ENCODE measurements around the gene TBC1D10B.
"Not testable (repeated sequence)": the region's sequence is repeated elsewhere in the genome, so short reads cannot be mapped to it uniquely, and the experiment has no call there.

Gene TBC1D10B

GRCh38 chr16:30397776-30398660, 27.7 kb upstream of the TBC1D10B start:
- no peak for DNase-seq

- no peak for DNase-seq
Observed at GRCh38 chr16:30397056-30397455, 26.8 kb upstream of the TBC1D10B start.

DNA sequence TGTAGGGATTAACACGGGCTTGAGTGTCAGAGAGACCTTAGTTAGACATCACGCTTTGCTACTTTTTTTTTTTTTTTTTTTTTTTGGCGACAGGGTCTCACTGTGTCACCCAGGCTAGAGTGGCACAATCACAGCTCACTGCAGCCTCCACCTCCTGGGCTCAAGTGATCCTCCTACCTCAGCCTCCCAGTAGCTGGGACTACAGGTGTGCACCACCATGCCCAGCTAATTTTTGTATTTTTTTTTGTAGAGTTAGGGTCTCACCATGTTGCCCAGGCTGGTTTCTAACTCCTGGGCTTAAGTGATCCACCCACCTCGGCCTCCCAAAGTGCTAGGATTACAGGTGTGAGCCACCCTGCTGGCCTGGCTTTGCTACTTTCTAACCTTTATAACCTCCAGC, 26.3 kb upstream of the TBC1D10B start:
- DNase-seq = not testable (repeated sequence)

GRCh38 chr16:30395992-30396585, 25.8 kb upstream of the TBC1D10B start:
- DNase-seq = no peak

DNA sequence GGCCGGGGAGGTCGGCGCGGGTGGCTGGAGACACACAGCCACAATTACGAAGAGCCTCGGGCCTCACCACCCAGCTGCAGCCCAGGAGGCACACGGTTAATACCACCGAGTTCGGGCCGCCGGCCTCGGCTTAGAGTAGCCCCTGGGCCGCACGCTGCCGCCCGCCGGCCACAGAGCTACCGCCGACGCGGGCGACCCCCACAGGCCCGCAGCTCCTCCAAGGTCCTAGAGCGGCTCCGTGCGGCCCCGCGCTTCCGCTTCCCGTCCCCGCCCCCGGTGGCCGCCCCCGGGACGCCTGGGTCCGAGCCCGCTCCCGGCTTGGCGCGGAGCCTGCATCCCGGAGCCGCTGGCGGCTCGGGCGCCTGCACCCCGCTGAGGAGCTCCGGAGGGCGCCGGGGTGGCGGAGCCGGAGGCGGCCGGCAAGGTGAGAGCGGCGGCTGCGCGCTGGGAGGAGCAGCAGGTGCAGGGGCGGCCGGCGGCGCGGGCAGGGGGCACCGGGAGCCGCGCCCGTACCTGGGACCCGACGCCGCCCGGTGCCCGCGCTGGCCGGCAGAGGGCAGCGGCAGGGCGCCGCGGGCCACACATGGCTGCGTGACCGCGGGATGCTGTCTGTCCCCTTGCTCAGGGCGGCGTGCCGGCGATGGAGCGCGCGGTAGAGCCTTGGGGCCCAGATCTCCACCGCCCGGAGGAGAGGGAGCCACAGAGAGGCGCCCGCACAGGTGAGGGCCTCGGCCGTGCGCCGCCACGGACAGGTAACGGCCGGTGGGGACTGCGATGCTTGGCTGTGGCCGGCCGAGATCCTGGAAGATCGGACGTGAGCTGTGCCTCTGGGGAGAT, 25.1 kb upstream of the TBC1D10B start, which contains the start of gene ZNF48:
ZNF48 (plus strand) TSS at position 266 of the 837 bp plus-strand sequence; CDS start at position 641, 375 bp downstream.
- peak; percentile 40 for DNase-seq

DNA sequence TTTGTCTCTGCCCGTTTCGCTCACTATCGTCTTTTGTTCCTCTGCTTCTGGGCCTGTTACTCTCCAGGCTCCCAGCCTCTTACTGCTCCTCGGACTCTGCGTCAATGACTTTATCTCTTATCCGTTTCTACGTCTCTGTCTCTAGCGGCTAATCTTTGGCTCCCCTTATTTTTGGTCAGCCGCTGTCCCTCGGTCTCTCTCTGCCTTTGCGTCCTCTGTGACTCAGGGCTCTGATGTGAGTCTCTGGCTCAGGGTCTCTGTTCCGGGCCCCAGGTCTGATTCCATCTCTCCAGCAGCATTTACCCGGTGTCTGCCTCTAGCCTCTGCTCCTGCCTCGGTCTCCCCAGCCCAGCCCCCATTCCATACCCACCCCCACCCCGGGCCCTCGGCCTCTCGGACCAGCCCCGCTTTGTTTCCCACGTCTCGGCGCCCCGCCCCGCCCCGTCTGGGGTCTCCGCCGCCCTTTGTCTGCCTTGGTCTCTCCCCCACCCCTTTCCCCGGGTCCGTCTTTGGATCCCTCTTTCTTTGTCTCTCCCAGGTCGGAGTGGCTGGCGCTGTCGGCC, 24.4 kb upstream of the TBC1D10B start:
- DNase-seq = no peak

DNA sequence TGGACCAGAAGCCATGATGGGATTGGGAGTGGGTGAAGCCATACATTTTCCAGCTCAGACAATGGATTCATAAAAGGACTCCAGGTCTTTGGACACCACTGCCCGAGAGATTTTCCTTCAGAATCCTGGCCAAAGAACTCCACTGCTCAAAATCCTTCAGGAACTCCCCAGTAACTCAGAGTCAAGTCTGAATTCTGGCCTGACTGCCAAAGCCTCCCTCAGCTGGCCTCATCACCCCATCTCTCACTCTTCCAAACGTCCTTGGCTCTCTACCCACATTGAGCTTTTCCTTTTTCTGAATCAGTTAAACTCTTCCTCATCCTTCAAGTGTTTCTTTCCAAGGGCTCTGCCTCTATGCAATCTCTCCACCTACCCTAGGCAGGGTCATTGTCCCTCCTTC, 13.2 kb upstream of the TBC1D10B start:
- no peak for DNase-seq

DNA sequence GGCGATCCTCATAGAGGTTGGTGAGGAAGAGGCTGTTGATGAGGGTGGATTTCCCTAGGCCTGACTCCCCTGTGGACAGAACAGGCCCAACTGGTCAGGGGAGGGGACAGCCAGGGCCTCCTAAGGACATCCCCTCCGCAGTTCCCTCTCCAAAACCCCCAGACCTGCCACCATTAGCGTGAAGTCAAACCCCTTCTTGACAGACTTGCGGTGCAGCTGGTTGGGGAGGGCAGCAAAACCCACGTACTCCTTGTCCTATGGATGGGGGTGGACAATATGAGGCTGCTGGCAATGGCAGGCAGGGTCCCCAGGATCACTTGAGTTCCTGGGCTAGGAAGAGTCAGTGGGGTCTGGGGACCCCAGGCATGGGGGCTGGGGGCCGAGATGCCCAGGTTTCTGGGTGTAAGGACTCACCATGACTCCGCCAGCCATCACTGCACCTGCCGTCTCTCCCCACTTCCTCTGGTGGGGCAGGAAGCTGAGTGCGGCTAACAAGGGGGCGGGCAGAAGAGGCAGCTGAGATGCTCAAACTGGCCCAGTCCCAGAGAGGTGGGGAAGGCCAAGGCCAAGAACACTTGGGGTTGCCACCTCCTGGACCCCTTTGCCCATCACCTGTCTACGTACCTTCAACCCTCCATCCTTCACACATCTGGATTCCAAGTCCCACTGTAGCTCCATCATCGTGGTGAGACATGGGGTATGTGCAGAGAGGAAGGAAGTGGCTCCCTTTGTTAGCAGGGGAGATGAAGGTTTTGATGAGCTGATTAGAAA, 12.0 kb upstream of the TBC1D10B start, which contains the start of gene SEPTIN1:
SEPTIN1 (minus strand) TSS at position 451 of the 771 bp plus-strand sequence; CDS start at position 432, 19 bp downstream.
- peak; percentile 81 for DNase-seq

GRCh38 chr16:30381291-30382041, 11.2 kb upstream of the TBC1D10B start:
- no peak for DNase-seq

- DNase-seq = no peak
Observed at GRCh38 chr16:30380803-30381208, 10.5 kb upstream of the TBC1D10B start.

GRCh38 chr16:30380072-30380802, 9.9 kb upstream of the TBC1D10B start:
- DNase-seq = no peak

GRCh38 chr16:30379158-30379783, 9.0 kb upstream of the TBC1D10B start:
- DNase-seq = no peak

DNA sequence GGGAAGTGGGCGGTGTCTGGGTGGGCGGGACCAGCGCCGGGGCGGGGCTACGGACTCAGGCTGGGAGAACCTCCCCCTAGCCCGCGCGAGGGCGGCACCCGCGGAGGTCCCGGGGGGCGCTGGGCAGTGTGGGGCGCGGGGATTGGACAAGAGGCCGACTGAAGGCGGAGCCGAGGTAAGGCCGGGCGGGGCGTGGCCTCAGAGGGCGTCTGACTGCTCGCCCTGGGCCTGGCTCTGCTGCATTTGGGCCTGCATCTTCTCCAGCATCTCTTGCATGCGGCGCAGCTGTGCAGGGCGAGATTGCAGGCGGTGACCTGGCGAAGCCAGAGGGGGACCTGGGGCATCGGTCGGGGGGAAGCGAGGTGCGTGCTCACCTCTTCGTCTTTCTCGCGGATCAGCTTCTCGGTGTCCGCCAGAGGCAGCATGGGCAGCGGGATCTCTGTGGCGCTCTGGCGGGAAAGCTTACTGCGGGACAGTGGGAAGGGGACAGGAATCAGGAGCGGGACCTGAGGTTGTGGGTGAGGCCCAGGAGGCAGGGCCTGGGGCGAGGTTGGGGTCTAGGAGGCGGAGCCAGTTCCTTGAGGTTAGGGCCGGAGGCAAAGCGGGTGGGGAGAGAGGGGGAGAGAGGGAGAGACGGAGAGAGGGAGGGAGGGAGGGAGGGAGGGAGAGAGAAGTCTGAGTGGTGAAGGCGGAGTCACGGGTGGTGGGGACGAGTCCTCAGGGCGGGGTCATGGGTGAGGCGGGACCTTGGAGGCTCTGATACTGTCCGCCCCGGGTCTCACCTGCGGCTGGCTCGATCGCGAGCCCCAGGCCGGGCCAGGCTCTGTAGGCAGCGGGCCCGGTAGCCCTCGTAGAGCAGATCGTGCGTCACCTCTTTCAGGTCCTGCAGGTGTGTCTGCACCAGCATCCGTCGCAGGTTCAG, 8.2 kb upstream of the TBC1D10B start:
- DNase-seq = peak; percentile 98

DNA sequence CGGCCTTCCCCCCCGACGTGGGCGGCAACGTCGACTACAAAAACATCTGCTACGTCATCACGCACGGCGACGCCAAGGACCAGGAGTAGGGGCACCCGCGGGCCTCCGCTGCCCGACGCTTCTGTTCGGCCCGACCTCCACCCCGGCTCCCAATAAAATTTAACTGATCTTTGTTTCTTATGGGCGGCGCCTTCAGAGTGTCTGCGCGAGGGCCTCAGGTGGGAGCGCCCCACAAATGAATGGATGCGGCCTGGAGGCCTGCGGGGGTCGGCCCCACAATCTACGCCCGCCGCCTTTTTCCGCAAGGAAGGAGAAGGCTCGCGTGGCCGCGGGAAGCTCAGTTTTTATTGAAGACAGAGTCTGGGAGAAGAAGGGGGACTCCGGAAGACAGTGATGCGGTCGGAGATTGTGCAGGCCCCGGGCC, 7.5 kb upstream of the TBC1D10B start:
- peak; percentile 85 for DNase-seq

DNA sequence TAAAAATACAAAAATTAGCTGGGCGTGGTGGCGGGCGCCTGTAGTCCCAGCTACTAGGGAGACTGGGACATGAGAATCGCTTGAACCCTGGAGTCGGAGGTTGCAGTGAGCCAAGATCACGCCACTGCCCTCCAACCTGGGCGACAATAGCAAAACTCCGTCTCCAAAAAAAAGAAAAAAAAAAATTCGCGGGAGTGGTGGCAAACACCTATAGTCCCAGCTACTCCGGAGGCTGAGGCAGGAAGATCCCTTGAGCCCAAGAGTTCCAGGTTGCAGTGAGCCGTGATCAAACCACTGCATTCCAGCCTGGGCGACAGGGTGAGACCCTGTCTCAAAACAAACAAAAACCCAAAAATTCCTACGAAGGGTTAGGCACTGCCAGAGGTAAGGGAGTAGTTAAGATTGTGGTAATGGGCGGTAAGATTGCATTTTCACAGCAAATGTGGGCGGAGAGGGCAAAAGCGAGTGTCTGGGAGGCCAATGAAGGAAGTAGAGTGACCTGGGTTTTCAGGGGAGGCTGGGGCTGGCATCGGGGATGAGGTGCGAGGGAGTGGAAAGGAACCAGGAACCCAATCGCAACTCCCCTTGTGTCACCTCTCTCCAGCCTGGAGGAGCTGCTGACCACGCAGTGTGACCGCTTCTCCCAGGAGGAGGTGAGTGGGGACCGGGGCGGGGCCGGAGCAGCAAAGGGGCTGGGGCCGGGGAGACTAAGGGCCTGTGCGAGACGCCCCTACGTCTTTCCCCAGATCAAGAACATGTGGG, 6.9 kb upstream of the TBC1D10B start:
- no peak for DNase-seq

DNA sequence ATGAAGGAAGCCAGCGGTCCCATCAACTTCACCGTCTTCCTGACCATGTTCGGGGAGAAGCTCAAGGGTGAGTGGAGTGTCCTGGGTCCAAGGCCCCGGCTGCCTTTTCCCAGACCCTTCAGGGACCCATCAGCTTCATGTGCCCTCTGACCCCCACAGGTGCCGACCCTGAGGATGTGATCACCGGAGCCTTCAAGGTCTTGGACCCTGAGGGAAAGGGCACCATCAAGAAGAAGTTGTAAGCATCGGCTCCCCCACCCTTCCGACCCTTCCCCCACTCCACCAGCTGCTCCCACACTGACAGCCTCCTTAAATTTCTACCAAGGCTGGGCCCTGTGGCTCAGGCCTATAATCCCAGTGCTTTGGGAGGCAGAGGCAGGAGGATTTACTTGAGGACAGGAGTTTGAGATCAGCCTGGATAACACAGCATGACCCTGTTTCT, 6.2 kb upstream of the TBC1D10B start:
- no peak for DNase-seq

DNA sequence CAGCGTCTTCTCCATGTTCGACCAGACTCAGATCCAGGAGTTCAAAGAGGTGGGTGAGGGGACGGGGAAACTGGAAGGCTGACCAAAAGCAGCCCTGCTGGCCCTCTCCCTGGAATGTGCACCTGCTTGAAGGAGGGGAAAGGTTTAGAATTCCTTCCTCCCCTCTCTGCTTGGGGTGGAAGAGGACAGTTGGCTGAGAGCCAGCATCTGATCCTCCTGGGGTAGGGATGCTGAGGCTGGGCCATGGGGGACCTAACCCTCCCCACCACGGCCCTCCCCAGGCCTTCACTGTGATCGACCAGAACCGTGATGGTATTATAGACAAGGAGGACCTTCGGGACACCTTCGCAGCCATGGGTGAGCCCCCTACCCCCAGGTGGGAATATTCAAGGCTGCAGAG, 5.6 kb upstream of the TBC1D10B start:
- DNase-seq = no peak

GRCh38 chr16:30374538-30374937, 4.2 kb upstream of the TBC1D10B start, which contains the start of gene MYL11:
TSS of gene MYL11 (plus strand) at chr16:30374802. CDS start at chr16:30374858, 56 bp downstream.
- DNase-seq = no peak
